ENCODE data around the gene CYP46A1.

Gene CYP46A1

DNA sequence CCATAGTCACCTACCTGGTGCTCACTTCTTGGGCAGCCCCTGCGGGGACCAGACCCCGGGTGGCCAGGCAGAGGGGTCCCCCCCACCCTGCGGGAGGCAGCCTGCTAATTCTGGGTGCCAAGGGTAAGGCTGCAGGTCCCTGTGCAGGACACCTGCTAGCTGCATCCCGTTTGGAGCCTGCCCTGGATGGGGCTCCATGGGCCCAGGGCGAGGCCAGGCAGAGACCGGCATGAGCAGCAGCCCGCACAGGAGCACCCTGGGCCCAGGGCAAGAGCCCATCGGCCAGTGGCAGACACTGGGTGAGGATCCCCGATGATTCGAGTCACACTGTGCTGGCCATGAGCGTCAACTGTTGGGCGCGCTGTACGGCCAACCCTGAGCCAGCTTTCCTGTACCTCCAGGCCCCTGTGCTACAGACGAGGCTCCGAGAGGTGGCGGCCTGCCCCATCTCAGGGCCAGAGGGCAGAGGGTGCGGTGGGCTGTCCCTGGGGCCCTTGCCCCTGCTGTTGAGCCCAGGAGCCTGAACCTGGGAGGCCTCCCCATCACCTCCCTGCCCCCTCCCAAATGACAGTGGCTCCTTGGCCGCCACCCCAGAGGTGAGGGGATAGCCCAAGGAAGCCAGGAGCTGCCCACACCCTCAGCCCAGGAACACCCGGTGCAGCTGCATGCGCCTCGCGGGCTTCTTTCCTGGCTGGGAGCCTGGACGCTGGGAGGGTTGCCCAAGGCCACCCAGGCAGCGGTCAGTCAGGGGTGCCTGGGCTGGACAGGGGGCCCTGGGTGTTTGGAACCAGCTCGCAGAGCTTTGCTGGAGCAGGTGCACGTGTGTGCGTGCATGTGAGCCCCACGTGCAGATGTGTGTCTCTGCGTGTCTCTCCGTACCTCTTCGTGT is 47.7 kb downstream of the CYP46A1 start:
- no peak for DNase-seq

DNA sequence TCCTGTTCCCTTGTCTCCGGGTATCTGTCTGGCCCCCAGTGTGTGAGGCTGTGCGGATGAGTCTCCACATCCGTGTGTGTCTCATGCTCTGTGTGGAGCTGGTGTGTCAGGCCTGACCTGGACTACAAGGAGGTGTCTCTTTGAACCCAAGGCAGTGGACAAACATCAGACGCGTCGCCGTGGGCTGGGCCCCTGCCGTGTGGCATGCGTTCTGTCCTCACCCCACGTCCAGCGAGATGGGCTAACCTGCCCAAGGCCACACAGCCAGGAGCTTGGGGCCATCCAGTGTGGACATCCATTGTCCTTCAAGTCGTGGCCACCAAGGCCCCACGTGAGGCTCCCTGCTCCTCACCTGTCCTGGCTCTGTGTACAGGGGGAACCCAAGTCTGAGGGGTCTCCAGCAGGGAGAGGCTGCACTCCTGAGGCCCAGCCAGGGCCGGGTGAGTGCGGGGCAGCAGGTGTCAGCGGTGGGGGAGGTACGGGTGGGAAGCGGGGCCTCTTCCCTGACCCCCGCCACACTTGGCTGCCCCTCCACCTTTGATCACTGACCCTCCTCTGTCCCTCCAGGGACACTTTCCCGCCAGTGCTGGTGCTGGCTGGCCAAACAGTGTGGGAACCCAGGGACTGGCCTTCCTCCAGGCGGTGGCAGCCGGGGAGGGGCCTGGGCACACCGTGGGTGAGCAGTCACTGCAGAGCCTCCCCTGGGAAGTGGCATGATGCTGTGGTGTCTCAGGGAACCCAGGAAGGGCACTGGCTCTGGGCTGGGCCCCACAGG is 48.5 kb downstream of the CYP46A1 start:
- DNase-seq = no peak

DNA sequence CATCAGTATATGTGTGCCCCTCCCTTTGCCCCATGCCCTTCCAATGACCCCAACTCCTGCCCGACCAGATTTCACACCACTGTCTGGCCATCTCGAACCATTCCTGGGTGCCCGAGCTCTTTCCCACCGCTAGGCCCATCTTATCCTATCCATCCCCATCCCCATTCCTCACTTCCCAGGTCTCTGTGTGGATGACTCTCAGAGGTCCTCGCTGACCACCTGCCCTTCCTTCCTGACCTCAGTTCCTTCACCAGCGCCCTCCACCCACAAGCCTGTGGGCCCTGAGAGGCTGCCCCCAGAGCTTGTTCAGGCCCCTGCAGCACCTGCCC is 49.1 kb downstream of the CYP46A1 start:
- no peak for DNase-seq

DNA sequence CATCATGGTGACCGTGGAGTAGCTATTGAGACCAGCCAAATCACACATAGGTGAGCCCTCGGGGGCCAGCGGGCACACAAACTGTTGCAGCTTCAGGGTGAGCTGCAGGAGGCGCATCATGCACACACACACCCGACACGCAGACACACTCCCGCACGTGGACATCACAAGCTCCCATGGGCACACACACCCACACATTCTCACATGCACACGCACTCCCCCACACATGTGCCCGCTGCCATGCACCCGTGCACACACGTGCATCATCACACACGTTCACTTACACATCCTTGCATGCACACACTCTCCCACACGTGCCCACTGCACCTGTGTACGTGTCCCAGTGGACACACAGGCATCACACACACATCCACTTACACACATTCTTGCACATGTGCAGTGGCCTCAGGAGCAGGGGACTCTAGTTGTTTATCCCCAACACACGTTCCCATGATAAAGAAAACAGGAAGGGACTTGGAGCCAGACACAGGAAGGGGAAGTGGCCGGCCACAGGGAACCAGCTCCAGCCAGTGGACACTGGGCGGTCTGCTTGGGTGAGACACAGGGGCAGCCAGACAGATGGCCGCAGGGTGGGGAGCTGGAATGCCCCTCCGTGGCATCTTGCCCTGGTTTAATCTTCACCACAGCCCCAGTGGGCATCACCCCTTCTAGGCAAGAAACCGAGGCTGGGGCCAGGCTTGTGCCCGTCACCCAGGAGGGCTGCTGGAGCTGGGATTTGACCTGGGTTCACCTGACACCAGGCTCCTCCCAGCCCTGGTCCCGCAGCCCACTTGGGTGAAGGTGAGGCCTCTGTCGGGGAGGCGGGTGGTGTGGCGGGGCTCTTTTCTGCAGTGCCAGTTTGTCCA is 49.7 kb downstream of the CYP46A1 start:
- no peak for DNase-seq

DNA sequence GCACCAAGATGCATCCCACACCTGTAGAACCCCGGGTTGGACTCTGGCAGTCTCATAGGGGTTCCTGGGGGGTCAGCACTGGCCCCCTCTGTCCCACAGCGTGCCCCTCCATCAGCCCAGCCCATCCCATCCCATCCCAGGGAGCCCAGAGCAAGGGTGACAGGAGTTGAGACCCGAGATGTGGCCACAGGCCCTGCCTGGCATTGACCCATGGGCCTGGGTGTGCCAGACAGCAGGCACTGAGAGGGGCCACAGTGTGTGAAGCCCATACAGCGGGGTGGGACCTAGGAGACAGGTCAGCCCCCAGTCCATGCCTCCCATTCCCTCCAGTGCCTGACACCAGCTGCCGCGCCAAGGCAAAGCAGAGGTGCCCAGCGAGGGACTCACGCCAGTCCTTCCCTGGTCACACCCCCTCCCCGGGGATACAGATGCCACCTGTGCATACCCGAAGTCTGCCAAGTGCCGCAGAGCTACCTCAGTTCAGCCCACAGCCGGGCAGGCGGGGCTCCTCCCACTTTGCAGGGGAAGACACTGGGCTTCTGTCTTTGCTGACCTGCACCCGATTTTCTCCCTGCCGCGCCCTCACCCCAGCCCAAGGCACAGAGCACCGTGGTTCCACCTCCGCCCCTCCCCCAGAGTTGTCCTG is 50.4 kb downstream of the CYP46A1 start:
- no peak for DNase-seq

DNA sequence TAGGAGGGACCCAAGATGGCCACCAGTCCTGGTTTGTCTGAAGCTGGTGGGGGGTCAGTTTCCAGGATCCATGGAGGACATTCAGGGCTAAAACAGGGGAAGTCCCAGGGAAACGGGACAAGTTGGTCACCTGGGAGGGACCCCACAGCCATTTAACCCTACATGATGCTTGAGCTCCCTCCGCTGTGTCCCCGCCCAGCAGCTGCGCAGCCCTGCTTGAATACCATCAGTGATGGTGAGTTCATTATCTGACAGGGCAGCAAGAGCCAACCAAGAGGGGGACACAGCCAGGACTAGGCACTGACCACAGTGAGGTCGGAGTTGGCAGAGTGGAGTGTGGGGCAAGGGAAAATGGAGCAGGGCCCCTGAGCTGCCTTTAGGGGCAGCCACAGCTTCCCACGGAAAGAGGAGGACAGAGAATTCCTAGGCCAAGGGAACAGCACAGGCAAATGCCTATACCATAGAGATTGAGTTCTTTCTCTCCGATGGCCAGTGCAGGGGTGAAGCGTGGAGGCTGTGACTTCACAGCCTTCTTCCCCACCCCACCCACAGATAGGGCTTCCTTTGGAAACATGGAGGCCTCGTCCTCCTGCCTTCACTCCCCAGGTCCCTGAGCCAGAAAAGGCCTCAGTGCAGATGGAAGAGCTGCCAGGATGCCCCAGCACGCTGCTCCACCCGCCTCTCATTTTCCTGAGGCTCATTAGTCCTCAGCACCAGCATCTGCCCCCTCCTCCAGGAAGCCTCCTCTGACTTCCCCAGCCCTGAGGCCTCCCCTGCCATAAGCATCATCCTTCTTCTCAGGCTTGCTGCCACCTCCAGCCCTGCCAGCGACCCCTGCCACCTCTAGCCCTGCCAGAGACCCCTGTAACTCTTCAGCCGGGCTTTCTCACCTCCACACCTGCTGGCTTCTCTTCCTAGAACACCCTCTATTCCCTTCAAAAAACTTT is 51.4 kb downstream of the CYP46A1 start:
- DNase-seq = no peak

DNA sequence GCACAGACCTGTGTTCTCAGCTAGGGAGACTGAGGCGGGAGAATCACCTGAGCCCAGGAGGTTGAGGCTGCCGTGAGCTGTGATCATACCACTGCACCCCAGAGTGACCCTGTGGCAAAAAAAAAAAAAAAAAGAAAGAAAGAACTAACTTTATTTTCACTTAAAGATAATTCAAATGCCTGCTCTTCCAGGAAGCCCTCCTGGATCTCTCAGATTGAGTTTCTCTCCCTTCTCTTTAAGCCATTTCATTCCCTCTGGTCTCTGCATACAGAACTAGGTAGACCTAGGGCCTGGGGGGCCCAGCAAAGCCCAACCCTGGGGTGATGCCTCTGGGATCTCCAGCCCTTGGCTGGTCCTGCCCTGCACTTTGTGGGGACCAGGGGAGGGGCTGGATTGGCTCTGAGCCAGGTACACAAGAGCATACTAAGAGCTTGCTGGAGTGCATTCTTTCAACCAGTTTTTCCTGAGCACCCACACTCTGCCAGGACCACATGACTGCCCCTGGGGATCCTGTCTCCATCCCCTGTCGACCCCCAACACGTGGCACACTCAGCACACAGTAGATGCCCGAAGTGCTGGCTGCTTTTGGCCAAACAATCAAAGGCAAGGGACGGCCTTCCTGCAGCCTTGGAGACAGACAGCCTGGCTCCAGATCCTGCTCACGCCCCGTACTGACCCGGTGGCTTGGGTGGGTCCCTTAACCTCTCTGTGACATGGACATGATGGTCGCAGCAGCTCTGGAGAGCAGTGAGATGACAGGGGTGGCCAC is 52.7 kb downstream of the CYP46A1 start:
- DNase-seq = no peak

DNA sequence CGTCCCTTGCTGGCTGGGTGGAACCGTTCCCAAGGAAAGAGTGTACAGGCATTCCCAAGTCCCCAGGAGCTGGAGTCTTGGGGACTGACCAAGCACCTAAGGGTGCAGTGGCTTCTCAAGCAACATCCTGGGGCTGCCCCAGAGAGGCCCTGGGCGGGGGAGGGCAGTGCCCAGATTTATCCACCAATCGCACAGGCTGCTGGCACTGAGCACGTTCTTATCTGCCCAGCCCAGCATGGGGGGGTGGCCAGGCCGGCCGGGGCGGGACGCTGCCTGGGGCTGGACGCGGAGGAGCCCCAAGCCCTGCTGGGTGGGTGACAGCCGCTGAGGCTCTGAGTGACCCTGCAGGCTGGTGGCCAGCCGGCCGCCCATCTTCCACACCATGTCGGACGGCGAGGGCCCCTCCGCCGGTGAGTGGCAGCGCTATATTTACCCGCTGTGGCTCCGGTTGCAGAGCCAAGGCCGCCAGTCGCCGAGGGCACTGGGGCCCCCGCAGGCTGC is 53.4 kb downstream of the CYP46A1 start:
- no peak for DNase-seq

DNA sequence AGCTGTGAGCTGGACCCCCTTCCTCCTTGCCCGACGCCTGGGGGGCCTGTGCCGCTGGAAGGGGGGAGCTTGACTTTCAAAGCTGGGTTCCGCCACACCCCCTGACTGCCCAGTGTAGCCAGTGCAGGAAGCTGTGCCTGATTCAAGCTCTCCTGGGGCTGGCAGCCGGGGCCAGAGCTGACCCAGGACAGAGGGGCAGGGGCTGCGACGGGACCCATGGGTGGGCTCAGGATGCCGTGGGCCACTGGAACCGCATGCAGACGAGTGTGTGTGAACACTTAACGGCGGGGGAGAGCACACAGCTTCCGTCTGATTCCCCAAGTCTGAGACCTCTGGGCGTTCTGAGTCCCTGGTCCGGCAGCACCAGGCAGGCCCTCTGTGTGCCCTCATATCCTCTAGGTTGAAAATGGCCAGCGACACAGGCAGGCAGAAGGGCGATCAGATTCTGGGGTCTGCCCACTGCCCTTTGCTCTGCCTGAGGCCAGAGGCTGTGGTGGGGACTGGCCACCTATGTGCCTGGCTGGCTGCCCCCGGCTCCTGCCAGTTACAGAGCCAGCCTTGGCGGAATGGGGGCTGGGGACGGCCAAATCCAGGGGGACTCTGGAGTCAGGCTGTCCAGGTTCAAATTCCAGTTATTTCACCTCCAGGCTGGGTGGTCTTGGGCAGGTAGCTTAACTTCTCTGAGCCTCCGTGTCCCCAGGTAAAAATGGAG is 54.0 kb downstream of the CYP46A1 start:
- no peak for DNase-seq

DNA sequence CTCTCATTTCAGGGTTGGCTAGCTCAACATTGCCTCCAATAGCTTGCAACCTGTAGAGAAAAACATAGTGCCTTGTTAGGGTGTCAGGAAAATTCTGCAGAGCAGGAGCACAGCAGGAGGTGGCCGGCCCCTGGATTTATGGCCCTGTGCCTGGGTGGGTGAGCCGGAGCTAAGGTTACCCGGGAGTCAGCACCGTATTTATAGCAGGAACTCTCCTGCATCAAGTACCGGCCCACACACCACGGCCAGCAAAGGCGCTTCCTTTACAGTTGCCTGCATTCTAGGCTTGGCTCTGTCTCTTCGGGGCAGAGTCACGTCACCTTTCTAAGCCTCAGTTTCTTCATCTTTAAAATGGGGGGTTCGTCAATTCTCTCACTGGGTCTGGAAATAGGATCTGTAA is 56.3 kb downstream of the CYP46A1 start:
- no peak for DNase-seq

DNA sequence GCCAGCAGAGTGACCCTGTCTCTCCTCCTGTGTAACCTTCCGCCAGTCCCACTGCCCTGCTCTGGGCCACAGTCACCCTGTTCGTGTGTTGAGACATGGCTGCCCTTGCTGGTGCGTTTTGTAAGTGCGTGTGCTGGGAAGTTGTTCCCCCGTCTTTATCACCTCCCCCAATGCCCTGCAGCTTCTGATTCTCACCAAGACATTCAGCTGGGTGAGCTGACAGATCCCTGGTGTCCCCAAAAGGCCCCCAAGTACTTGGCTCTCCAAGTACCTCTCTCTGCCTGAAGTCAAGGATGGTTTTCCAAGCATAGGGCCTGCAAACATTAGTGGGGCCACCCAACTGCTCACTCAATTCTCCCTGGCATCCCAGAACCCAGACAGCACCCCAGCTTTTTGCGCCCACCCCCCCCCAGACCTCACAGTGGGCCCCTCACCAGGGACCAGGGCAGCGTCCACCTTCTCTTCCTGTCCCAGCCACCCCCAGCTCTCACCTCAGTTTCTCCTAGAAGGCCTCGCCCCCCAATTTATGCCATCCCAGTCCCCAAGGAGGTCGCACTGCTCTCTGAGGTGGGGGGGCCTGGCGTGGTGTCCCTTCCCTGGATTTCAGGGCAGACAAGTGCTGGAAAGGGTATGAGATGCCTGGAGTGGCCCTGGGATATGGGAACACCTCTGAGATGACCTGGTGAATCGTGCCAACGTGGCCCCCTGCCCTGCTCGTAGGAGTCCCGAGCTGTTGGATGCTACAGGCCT is 57.3 kb downstream of the CYP46A1 start:
- no peak for DNase-seq

DNA sequence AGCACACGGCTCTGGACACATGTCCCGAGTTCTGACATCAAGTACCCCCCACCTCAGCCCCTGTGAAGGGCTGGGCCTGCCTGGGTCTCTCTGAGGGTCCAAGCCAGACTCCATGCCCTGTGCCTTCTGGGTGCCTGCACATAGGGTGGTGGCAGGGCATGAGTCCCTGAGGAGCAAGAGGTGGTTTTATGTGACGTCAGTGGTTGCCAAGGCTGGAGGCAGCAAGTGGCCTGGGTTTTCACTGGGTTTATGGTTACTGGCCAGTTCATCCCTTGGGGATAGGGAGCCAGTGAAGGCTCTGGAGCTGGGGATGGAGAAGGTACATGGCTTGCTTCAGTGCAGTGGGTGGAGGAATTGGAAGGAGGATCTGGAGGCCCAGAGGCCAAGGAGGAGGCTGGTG is 58.0 kb downstream of the CYP46A1 start:
- no peak for DNase-seq

DNA sequence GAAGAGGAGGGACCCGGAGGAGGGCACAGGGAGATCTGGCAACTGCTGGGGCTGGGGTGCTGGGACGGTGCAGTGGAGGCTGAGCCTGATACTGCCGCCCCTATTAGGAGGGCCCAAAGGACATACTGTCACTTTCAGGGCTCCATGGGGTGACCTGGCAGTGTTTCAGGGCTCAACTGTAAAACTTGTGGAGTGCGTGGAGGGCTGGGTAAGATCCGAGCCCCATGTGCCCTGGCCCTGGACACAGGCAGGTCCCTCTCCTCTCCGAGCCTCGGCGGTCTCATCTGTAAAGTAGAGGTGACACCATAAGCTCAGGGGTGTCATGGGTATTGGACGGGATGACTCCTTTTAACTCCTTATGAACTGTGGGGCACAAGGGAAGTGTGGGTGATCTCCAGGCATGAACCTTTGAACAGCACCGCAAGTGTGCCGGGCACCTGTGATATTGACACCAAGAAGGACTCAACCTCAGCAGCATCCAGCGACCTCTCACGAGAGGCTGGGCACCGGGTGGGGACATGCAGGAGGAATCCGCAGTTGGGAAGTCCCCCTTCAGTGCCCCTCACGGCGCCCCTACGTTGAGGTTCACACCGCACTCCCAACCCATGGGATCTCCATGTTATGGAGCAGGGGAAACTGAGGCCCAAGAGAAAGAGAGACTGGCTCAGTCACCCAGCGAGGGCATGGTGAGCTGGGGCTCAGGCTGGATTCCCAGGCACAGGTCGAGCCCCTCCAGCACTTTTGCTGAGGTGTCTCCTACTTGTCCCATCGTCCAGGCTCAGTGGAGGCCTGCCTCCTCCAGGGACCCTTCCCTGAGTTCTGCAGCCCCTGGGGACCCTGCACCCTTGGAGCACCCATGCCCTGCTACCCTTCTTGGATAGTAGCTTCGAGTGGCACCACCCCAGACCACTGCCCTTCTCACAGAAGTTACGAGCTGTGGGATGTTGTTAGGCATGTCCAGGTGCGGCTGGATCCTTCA is 58.7 kb downstream of the CYP46A1 start:
- DNase-seq = no peak

DNA sequence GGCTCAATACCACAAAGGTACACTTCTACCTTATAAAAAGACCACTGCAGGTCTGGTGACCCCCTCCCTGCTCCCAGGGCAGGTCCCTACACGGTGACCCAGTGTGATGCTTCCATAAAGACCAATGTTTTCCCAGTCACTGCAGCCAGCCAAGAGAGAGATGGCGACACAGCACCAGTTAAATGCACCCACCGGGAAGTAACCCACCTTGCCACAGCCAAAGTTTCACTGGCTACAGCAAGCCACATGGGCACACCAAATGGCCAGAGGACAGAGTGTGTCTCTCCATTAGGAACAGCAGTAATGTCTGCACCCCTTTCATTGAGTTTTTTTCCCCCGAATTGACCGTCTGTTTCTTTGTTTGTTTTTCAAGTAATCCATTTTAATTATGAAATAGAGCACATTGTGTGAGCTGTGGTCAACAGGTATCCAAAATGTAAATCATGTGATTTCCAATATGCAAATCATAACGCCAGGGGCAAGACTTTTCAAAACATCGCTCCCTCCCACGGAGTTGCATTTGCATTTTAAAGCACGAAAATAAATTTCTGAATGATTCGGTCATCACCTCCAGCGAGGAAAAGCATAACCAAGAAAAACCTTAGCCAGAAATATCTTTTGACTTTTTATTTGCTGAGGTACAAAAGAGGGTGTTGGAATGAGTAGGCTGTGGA is 60.2 kb downstream of the CYP46A1 start:
- no peak for DNase-seq

DNA sequence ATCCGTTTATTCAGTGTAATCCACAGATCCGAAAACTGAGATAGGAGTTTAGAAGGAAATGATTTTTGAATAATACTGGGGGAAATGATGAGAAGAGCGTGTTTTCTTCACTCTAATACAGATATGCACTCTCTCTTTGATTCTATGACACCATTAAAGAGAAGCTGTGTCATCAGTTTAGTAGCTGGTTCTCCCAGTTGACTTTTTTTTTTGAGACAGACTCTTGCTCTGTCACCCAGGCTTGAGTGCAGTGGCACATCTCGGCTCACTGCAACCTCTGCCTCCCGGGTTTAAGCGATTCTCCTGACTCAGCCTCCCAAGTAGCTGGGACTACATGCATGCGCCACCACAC is 60.8 kb downstream of the CYP46A1 start:
- no peak for DNase-seq

DNA sequence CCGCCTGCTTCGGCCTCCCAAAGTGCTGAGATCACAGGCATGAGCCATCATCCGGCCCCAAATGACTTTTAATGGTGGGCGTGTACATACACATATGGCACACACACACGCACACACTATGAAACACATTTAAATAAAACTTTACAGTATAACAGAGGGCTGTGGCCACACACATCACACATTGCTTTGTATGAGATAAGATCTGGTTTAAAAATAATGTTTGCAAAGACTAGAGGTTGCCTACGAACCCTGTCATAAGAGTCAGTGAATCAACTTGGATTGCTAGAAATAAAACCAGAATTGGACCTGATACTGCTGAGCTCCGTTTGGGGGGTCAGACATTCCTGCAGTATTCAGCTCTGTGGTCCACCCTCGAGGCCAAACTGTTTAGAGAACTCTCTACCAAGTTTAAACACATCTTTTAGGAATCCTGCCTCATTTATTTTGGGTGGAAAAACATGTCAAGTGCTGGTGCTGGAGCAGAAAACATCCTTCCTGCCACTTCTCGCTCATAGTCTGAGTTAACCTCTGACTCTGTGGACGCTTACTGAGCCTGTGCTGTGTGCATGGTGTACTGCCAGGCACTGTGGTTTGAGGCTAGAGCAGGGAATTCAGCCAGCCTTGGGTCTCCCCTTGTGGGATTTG is 61.3 kb downstream of the CYP46A1 start:
- DNase-seq = no peak

DNA sequence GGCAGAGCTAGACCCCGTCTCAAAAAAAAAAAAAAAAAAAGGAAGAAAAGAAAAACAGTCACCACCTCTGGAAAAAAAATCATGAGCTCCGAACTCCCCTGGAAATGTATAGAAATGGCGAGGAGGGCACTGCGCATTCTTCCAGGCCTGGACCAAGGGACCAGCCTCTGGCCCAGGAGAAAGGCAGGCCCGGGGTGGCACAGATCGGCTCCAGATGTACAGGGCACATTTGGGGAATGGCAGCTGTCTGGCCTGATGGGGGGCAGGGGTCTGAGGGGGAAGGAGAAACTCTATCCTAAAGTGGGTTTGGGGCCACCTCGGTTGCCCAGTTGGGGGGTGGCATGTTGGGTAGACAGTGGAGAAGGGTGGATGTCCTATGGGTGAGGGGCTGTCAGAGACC is 63.1 kb downstream of the CYP46A1 start:
- DNase-seq = no peak

Data from MV-4-11 (cell line).